GM19328 (cell line): ENCODE measurements around the gene MTMR10.
A peak's percentile ranks its signal among the peaks of the same experiment; 100 is the strongest.

Source experiments
- ATAC-seq: cut with Tn5 transposase; IDR thresholded peaks from one replicate; pipeline ENCODE4 v1.9.1; 2021; ENCODE audit warnings: mild to moderate bottlenecking, moderate library complexity; ENCODE audit not compliant: unreplicated experiment

MTMR10 gene

GRCh38 chr15:30991255-30992235 is at the start of gene MTMR10:
MTMR10 (minus strand) TSS chr15:30991628; CDS start chr15:30991506, 122 bp downstream.
- ATAC-seq: peak; percentile 78

DNA sequence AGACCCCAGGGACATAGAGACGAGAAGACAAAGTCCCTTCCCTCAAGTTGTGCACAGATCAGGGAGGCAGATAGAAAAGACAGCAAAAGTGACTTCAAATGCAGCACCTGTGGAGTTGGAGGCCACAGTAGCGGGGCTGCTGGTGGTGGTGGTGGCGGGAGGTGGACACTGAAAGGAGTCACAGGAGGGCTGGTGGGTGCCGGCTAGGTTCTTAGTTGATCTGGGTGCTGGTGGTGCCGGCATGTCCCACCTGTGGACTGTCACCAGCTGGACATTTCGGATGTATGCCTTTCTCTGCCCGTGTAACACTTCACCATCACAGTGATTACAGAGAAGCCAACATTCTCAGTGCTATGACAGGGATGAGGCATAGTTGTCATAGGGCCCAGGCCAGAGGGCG is 49.2 kb upstream of the MTMR10 start:
- ATAC-seq: no peak

DNA sequence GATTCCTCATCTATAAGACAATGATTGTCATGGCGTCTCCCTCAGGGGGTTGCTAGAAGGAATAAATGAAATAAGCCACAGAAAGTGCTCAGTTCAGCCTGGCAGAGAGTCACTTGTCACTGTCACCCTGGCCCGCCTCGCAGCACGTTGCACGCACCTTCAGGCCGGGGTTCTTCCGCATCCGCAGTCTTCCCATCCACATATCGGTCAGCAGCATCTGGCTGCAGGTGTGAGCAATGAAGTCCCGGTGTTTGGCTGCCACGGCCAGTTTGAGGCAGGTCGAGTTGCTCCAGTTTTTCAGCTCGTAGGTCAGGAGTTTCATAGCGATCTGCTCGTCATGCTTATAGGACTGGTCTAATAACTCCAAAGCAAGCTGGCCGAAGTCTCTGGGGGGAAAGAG is 48.5 kb upstream of the MTMR10 start:
- ATAC-seq: no peak

DNA sequence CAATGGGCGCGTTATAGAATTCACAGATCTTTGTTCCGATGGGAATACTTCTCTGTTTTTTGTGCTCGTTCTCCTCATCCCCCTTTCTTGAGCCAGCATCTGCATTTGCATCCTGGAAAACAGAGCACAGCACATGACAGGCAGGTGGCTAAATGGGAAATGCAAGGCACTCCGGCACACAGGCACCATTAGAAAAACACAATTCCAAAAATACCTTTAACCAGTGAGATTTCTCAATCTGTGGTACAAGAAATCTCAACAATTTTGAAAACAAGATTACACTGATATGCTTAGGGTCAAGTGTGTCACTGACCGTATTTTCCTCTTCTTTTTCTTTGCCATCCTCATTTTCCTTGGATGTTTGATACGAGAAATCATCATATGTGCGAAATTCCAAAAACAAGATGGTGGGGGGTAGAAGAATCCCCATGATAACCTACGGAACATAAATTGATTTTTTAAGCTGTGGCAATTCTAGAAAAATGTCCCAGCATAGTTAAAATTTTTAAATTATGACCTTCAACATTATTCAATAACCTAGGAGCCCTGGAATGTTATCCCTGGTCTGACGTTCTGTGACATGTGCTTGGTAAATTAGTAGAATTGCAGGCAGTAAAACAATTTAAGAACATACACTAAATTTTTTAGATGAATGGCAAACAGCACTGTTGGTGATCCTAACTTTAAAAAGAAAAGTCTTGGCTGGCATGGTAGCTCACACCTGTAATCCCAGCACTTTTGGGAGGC is 46.5 kb upstream of the MTMR10 start:
- no peak for ATAC-seq

- no peak for ATAC-seq
Observed at GRCh38 chr15:31036783-31037182, 45.4 kb upstream of the MTMR10 start.

- ATAC-seq: no peak
Observed at GRCh38 chr15:31035610-31036009, 44.2 kb upstream of the MTMR10 start.

- no peak for ATAC-seq
Observed at GRCh38 chr15:31034152-31034551, 42.7 kb upstream of the MTMR10 start.

- no peak for ATAC-seq
Observed at GRCh38 chr15:31032961-31033371, 41.5 kb upstream of the MTMR10 start.

DNA sequence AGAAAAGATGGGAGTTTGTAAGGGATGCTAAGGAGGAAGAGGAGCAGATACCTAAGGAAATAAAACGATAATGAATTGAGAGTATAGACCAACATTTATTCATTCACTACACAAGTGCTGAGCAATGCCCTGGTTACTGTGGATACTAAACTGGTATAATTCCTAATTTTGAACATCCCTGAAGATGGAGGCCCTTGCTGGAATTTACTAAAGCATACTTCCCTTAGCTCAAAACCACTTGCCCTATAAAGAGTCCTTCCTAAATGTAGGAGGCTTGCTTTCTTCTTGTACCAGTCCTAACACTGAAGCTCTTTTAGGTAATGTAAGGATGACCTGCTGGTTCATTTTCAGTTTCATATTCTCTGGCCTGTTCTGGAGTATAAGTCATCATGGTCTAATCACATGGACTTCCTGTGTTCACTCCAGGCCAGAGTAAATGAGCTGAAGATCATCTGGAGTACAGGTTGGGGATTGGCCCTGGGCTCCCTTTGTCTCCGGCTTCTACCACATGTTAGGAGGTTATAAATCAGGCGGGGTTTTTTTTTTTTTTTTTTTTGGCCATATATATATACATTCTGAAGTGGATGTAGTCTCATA is 40.1 kb upstream of the MTMR10 start:
- ATAC-seq: no peak

- no peak for ATAC-seq
Observed at GRCh38 chr15:31027910-31028578, 36.6 kb upstream of the MTMR10 start.

- no peak for ATAC-seq
Observed at GRCh38 chr15:31025996-31026395, 34.6 kb upstream of the MTMR10 start.

GRCh38 chr15:31024979-31025378 is 33.6 kb upstream of the MTMR10 start:
- no peak for ATAC-seq

- ATAC-seq: no peak
Observed at GRCh38 chr15:31024330-31024729, 32.9 kb upstream of the MTMR10 start.

DNA sequence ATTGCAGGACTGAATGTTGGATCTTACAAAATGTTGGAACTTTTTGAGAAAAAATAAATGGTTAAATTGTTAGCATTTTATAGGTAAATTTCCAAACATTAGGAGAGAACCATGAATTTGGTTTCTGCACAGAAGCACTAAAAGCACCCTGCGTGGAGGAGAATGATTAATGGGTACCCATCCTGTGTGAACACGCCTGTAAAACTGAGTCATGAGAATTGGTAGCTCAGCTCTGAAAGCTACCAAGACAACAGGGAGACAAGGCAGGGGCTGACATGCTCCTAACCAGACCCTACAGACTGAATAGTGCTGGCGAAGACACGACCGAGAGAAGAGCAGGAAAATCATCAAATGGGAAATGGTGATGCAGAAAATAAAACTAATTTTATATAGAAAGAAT is 32.4 kb upstream of the MTMR10 start:
- no peak for ATAC-seq

GRCh38 chr15:31021067-31021665 is 29.7 kb upstream of the MTMR10 start:
- no peak for ATAC-seq

GRCh38 chr15:31020542-31020941 is 29.1 kb upstream of the MTMR10 start:
- ATAC-seq: no peak

- ATAC-seq: no peak
Observed at GRCh38 chr15:31019986-31020385, 28.6 kb upstream of the MTMR10 start.

DNA sequence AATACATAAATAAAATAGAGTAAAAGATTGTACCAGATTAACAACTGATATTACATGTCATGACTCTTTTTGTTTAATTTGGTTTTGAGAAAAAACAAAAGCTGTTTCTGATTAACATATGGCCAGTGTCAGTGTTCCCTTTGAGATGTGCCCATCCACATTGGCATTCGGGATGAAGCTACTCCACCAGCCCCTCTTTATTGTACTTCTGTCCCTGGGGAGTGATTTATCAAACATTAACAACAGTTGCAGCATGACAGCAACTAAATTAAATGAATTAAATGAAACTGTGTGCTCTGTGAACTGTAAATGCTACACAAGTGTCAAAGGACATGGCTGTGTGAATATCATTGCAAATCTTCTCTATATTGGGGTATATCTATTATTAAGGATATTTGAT is 25.9 kb upstream of the MTMR10 start:
- no peak for ATAC-seq

DNA sequence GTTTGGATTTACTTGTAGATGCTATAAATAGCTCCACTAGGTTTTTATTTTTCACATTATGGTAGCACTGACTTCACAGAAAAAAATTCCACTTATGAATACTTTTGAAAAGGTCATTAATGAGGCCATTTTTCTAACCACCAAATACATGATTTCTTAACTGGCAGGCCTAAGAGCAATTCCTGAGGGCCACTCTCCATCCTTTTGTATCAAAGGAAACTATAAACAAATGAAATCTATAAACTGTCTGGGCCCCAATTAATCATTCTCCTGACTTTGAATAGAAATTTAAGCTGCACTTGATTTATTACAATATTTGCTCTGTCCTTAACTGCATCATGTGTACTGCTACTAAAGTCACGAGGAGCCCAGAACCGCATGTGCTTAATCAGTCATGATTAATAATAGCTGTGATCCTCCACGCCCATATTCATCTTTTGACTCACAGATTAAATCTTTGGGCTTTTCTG is 25.1 kb upstream of the MTMR10 start:
- no peak for ATAC-seq

GRCh38 chr15:31014608-31014925 is 23.1 kb upstream of the MTMR10 start:
- no peak for ATAC-seq
